ENCODE data around the gene PDZD2.

GRCh38 chr5:32008746-32009145, 369.8 kb downstream of the PDZD2 start:
- TF ChIP-seq YY1 (IDR thresholded peaks at IDR 0.05; ENCODE audit: insufficient read depth, insufficient read length) (no peak), SUZ12 (IDR thresholded peaks at IDR 0.05; ENCODE audit: extremely low read depth, insufficient read depth, insufficient read length) (no peak), ZNF274 (IDR thresholded peaks at IDR 0.05; ENCODE audit: low read depth, low read length) (no peak)

Data from NT2/D1 (cell line).